Smooth muscle cell (in vitro differentiated cells): ENCODE data around the gene RAB3B. TPM values are rescaled to one million over a fixed set of nuclear protein-coding genes. Genes with fewer than 3 reads are reported as not detected.

ENCODE experiments used
- DNase-seq: peaks from one replicate; lab custom pipeline; 2025; ENCODE audit not compliant: unreplicated experiment; lab: John Stamatoyannopoulos, UW
- H2AFZ ChIP-seq: fragments of 200-600 bp; sonication (generic); 2 replicates; pipeline ENCODE4 v1.6.0; 2016; ENCODE audit warnings: antibody characterized with exemption, low read depth, mild to moderate bottlenecking
- H3F3A ChIP-seq: fragments of 200-600 bp; sonication (generic); 2 replicates; pipeline ENCODE4 v1.6.0; 2017; ENCODE audit warnings: antibody characterized with exemption, low read depth
- H3K27ac ChIP-seq: fragments of 200-600 bp; sonication (generic); 2 replicates; pipeline ENCODE4 v1.5.1; 2016; ENCODE audit warnings: low read depth, mild to moderate bottlenecking
- H3K27me3 ChIP-seq: fragments of 200-600 bp; sonication (generic); 2 replicates; pipeline ENCODE4 v1.6.1; 2016; ENCODE audit warnings: low read depth, mild to moderate bottlenecking
- H3K36me3 ChIP-seq: fragments of 200-600 bp; sonication (generic); 2 replicates; pipeline ENCODE4 v1.5.1; 2016; ENCODE audit warnings: low read depth
- H3K4me1 ChIP-seq: fragments of 200-600 bp; sonication (generic); 2 replicates; pipeline ENCODE4 v1.5.1; 2016; ENCODE audit warnings: low read depth
- H3K4me2 ChIP-seq: fragments of 200-600 bp; sonication (generic); 2 replicates; pipeline ENCODE4 v1.6.0; 2016; ENCODE audit warnings: mild to moderate bottlenecking
- H3K4me3 ChIP-seq: fragments of 200-600 bp; sonication (generic); 2 replicates; pipeline ENCODE4 v1.5.1; 2016; ENCODE audit warnings: mild to moderate bottlenecking
- H3K79me2 ChIP-seq: fragments of 200-600 bp; sonication (generic); 2 replicates; pipeline ENCODE4 v1.6.0; 2016; ENCODE audit warnings: low read depth, mild to moderate bottlenecking
- H3K9ac ChIP-seq: fragments of 200-600 bp; sonication (generic); 2 replicates; pipeline ENCODE4 v1.6.0; 2016; ENCODE audit warnings: low read depth
- H3K9me3 ChIP-seq: fragments of 200-600 bp; sonication (generic); replicated peaks from 2 replicates; pipeline ENCODE4 v1.5.1; 2016; ENCODE audit warnings: low read depth
- H4K20me1 ChIP-seq: fragments of 200-600 bp; sonication (generic); 2 replicates; pipeline ENCODE4 v1.6.0; 2016; ENCODE audit warnings: low read depth
- CTCF ChIP-seq: fragments of 200-600 bp; sonication (generic); IDR thresholded peaks from 2 replicates; pipeline ENCODE4 v1.5.1; 2017; ENCODE audit warnings: borderline replicate concordance, mild to moderate bottlenecking, antibody characterized with exemption; ENCODE audit not compliant: insufficient read depth, poor library complexity, severe bottlenecking
- WGBS: methylation state at CpG from one replicate; pipeline ENCODE4 v1.1.7; 2016; ENCODE audit warnings: low lambda C conversion rate; 5-methylcytosine and 5-hydroxymethylcytosine counted together
- polyA plus RNA-seq: library from polyadenylated mRNA; unstranded; fragments of >200 nt; fragmentation: Nextera tagmentation; extraction: Ambion mirVana; gene quantifications from 2 replicates; pipeline ENCODE4 v1.2.1, GENCODE V29; 2016
- total RNA-seq: library from RNA; depleted of rRNA; stranded (reverse); fragments of >200 nt; gene quantifications from 2 replicates; pipeline ENCODE4 v1.2.3, GENCODE V29; 2014

Gene RAB3B
- total and polyA plus RNA-seq, 2 experiments from 2014 or later, result 3.5 to 9.3 TPM

GRCh38 chr1:51870603-51871350 lies 119.7 kb downstream of the RAB3B start:
- WGBS, result 95% methylated on average over 7 of the region's 7 CpGs
- H4K20me1 ChIP-seq, result peaks cover 98% of the 10 kb centered on the region
- no peaks in the 10 kb centered on the region for H3K27me3 ChIP-seq
- H3K4me1 ChIP-seq, result peaks cover 10% of the 10 kb centered on the region
- TF ChIP-seq CTCF, result no peak
- H3K9ac ChIP-seq, result no peak overlapping the region
- H2AFZ ChIP-seq, result no peak overlapping the region
- no peak for DNase-seq
- H3K9me3 ChIP-seq, result no peaks in the 10 kb centered on the region
- no peaks in the 10 kb centered on the region for H3K36me3 ChIP-seq
- H3K4me3 ChIP-seq, result no peak overlapping the region
- no peaks in the 10 kb centered on the region for H3F3A ChIP-seq
- no peak overlapping the region for H3K27ac ChIP-seq
- no peak overlapping the region for H3K4me2 ChIP-seq
- peaks cover 100% of the 10 kb centered on the region for H3K79me2 ChIP-seq

- Histone ChIP-seq H3F3A (no peaks in the 10 kb centered on the region), H4K20me1 (peaks cover 96% of the 10 kb centered on the region), H3K36me3 (no peaks in the 10 kb centered on the region), H3K27me3 (no peaks in the 10 kb centered on the region), H3K4me1 (no peaks in the 10 kb centered on the region), H3K27ac (no peak overlapping the region), H3K79me2 (peaks cover 99% of the 10 kb centered on the region), H3K4me2 (no peak overlapping the region), H3K4me3 (no peak overlapping the region), H3K9ac (no peak overlapping the region), H3K9me3 (no peaks in the 10 kb centered on the region), H2AFZ (no peak overlapping the region)
- no peak for TF ChIP-seq CTCF
- WGBS, result 92% methylated on average over 4 of the region's 4 CpGs
- DNase-seq, result no peak
Observed at GRCh38 chr1:51867479-51868232, 122.8 kb downstream of the RAB3B start.

- Histone ChIP-seq H3K4me2 (no peak overlapping the region), H3K9ac (no peak overlapping the region), H3K36me3 (no peaks in the 10 kb centered on the region), H3K4me1 (no peaks in the 10 kb centered on the region), H3K27me3 (no peaks in the 10 kb centered on the region), H3K4me3 (no peak overlapping the region), H3K9me3 (no peaks in the 10 kb centered on the region), H3F3A (no peaks in the 10 kb centered on the region), H2AFZ (no peak overlapping the region), H4K20me1 (peaks cover 98% of the 10 kb centered on the region), H3K79me2 (peaks cover 90% of the 10 kb centered on the region), H3K27ac (no peak overlapping the region)
- TF ChIP-seq CTCF, result no peak
- 100% methylated on average over 2 of the region's 2 CpGs for WGBS
- DNase-seq, result no peak
Observed at GRCh38 chr1:51863384-51863783, 127.1 kb downstream of the RAB3B start.
